G401 (cell line): ENCODE measurements around the gene UBE2G2. TPM values are rescaled to one million over a fixed set of nuclear protein-coding genes. Genes with fewer than 3 reads are reported as not detected.

Experiments
- DNase-seq: peaks from one replicate; pipeline ENCODE4 v3.0.0-alpha.2; 2015; ENCODE audit warnings: low spot score
- in situ Hi-C: cut with HindIII; loops from 2 replicates; pipeline ENCODE4 v1.10.0; 2016; ENCODE audit warnings: low sequenced_read_pairs, mixed read lengths
- total RNA-seq: library from RNA; depleted of rRNA; stranded (reverse); fragments of >200 nt; shearing (Covaris generic); gene quantifications from 2 replicates; pipeline ENCODE4 v1.2.3, GENCODE V29; 2014

UBE2G2 gene
- total RNA-seq, 1 experiment from 2014 or later = 55.2 TPM

DNA sequence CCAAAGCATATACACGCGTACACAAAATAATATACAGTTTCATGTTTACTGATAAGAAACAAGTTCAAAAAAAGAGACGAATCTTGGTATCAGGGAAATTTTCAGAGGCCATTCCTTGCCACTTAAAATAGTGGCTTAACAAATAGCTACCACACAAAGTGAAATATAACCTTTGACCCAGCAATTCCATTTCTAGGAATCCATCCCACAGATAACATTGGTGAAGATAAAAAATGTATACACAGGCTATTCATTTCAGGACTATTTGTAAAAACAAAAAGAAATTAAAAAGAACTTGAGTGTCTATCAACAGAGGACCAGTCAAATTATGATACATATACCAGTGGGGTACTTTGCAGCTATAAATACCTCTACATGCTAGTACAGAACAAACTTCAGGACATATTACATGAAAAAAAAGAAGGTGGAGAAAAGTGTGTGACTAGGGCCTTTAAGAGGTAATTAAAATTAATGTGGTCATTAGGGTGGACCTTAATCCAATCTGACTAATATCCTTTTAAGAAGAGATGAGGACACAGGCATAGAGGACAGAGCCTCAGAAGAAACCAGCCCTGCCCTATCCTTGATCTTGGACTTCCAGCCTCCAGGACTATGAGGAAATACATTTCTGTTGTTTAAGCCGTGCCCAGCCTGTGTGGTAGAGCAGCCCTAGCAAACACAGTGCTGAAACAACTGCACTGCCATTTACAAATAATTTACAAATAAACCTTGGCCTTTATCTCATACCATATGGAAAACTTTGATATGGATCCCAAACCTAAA lies 7.8 kb downstream of the UBE2G2 start:
- no peak for DNase-seq
- in situ Hi-C loops = loop anchor here (25.0 kb wide), 1 partner anchor 306 kb away; no protein-coding TSS in a partner anchor

- in situ Hi-C loops = loop anchor here (25.0 kb wide), 1 partner anchor 306 kb away; no protein-coding TSS in a partner anchor
- DNase-seq = peak; percentile 81
These were observed 8.7 kb downstream of the UBE2G2 start for GRCh38 chr21:44792702-44793591.

DNA sequence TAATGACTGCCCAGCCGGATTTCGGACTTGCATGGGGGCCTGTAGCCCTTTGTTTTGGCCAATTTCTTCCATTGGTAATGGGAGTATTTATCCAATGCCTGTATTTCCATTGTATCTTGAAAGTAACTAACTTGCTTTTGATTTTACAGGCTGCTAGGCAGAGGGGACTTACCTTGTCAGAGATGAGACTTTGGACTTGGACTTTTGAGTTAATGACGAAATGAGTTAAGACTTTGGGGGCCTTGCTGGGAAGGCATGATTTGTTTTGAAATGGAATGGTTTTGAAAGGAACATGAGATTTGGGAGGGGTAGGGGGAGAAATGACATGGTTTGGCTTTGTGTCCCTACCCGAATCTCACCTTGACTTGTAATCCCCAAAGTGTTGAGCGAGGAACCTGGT lies 9.6 kb downstream of the UBE2G2 start:
- in situ Hi-C loops = loop anchor here (25.0 kb wide), 1 partner anchor 305 kb away; no protein-coding TSS in a partner anchor
- DNase-seq = no peak

- no peak for DNase-seq
- in situ Hi-C loops = loop anchor here (25.0 kb wide), 1 partner anchor 304 kb away; no protein-coding TSS in a partner anchor
These were observed 10.4 kb downstream of the UBE2G2 start for GRCh38 chr21:44791246-44791645.

DNA sequence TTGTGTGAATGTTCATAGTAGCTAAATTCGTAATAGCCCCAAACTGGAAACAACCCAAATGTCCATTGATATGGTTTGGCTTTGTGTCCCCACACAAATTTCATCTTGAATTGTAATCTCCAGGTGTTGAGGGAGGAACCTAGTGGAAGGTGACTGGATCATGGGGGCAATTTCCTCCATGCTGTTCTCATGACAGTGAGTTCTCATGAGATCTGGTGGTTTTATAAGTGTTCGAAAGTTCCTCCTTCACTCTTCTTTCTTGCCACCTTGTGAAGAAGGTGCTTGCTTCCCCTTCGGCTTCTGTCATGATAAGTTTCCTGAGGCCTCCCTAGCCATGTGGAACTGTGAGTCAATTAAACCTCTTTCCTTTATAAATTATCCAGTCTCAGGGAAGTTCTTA lies 11.3 kb downstream of the UBE2G2 start:
- in situ Hi-C loops = loop anchor here (25.0 kb wide), 1 partner anchor 303 kb away; no protein-coding TSS in a partner anchor
- no peak for DNase-seq

DNA sequence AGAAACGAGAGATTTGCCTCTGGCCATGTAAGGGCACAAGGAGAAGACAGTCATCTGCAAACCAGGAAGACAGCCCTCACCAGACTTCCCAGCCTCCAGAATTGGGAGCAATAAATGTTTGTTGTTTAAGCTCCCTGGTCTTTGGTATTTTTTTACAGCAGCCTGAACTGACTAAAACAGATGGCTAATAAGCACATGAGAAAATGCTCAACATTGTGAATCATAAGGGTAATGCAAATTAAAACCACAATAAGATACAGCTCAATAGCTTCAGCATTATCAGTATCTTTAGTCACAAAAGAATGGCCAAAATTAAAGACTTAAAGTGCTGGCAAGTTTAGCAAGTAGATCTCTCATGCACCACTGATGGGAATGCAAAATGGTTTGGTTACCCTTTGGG lies 11.7 kb downstream of the UBE2G2 start:
- DNase-seq = no peak
- in situ Hi-C loops = loop anchor here (25.0 kb wide), 1 partner anchor 303 kb away; no protein-coding TSS in a partner anchor

DNA sequence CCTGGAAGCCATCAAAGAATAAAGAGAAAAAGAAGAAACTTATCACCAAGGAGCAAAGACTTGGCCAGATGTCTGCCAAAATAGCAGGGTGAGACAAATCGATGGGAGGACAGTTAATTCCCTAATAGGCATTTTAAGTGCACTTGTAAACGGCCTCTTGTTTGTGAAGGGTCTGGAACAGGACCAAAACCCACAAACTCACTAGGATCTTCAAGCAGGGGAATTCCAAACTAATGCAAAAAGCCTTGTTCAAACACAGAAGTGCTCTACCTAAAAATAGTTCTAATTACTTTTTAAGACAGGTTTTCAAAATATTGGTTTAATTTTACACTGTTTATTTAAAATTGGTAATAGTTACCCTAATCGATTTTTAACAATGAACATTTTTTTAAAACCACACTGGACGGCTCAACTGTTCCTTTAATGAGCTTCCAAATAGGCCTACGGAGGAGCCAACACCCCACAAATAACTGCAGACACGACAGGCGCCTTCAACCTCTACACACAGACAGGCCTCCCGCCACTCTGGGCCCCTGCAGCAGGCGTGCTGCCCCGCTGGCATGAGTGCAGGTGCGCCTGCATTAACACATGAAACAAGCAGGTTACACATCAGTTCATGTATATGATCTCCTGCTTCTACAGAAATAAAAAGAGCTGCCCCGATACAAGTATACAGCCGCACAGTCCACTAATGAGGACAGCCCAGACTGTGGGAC lies 15.8 kb downstream of the UBE2G2 start:
- in situ Hi-C loops = loop anchor here (25.0 kb wide), 1 partner anchor 298 kb away; no protein-coding TSS in a partner anchor
- no peak for DNase-seq

GRCh38 chr21:44784810-44785209 lies 16.8 kb downstream of the UBE2G2 start:
- in situ Hi-C loops = loop anchor here (25.0 kb wide), 1 partner anchor 298 kb away; no protein-coding TSS in a partner anchor
- no peak for DNase-seq

DNA sequence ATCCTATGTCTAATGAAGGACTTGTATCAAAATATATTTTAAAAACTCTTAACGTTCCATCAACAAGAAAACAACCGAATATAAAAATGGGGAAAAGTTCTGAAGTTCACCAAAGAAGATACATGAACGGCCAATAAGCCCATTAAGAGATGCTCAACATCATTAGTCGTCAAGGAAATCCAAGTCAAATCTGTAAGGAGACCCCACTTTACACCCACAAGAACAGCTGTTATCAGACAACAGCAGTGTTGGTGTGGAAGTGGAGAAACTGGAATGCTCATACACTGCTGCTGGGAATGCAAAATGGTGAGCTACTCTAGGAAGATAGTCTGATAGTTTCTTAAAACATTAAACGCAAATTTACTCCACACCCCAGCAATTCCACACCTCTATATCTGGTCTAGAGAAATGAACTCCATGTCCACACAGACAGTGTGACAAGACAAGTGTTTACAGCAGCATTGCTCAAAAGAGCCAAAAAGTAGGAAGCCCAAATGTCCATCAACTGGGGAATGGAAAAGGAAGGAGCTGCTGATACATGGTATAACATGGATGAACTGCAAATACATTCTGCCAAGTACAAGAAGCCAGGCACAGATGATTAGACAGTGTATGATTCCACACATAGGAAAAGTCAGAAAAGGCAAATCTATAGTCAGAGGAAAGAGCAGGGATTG lies 18.5 kb downstream of the UBE2G2 start:
- no peak for DNase-seq
- in situ Hi-C loops = loop anchor here (25.0 kb wide), 1 partner anchor 296 kb away; no protein-coding TSS in a partner anchor

DNA sequence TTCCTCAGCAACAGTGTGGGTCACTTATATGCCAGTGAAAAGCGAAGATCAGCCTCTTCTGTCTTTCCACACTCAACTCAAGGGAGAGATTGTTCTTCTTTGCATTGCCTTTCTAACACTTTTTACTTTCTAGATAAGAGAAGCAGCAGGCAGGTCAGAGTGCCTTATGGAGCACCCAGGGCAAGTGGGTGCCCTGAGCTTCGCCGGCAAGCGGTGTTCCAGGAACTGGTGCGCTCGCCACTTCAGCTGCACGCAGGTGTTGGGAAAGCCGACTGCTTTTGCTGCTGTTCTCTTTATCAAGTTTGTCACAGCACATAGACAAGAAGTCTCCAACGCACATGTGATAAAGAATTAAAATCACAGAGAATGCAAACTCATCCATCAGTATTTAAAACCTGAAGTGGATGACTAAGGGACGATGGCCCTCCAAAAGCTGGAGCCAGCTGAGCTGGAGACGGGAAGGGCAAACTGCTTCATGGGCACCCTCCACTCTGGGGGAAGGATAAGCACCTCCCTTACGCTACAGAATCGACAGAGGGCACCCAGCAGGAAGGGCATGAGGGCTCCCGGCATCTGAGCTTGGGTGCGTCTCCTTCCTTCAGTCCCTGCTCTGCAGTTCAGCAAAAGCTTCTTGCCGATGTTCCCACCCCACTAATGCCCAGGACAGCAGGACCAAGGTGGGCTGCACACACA lies 20.7 kb downstream of the UBE2G2 start:
- no peak for DNase-seq
- in situ Hi-C loops = loop anchor here (25.0 kb wide), 1 partner anchor 294 kb away; no protein-coding TSS in a partner anchor

- in situ Hi-C loops = loop anchor here (25.0 kb wide), 1 partner anchor 293 kb away; no protein-coding TSS in a partner anchor
These were observed 21.5 kb downstream of the UBE2G2 start for GRCh38 chr21:44780137-44780502.

GRCh38 chr21:44779417-44780136 lies 22.0 kb downstream of the UBE2G2 start:
- in situ Hi-C loops = loop anchor here (25.0 kb wide), 1 partner anchor 292 kb away; no protein-coding TSS in a partner anchor
- DNase-seq = no peak

More at GRCh38 chr21:44780137-44780502, 21.5 kb downstream of the UBE2G2 start:
- DNase-seq = no peak

GRCh38 chr21:44778983-44779382 lies 22.6 kb downstream of the UBE2G2 start:
- no peak for DNase-seq
- in situ Hi-C loops = loop anchor here (25.0 kb wide), 1 partner anchor 292 kb away; no protein-coding TSS in a partner anchor

- in situ Hi-C loops = loop anchor here (25.0 kb wide), 1 partner anchor 291 kb away; no protein-coding TSS in a partner anchor
These were observed 23.1 kb downstream of the UBE2G2 start for GRCh38 chr21:44778499-44778911.

GRCh38 chr21:44778094-44778493 lies 23.5 kb downstream of the UBE2G2 start:
- DNase-seq = no peak
- in situ Hi-C loops = loop anchor here (25.0 kb wide), 1 partner anchor 291 kb away; no protein-coding TSS in a partner anchor

More at GRCh38 chr21:44778499-44778911, 23.1 kb downstream of the UBE2G2 start:
- DNase-seq = no peak

DNA sequence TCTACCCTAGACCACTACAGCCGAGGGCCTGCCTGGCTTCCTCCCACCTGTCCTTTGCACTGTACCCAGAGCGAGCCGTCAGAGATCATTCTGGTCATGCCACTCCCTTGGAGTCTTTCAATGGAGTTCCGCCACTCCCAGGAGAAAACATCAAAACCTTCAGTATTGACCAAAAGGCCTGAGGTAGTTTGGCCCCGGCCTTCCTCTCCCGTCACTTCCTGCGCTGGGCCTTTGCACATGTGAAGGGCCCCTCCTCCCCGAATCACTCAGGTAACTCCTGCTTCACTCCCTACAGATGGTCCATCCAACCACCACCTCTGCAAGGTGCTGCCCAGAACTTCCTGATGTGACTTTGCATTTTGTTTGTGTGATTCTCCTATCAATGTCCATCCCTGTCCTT lies 26.6 kb downstream of the UBE2G2 start:
- no peak for DNase-seq
- in situ Hi-C loops = loop anchor here (25.0 kb wide), 1 partner anchor 288 kb away; no protein-coding TSS in a partner anchor
